OCI-LY1 (cell line): Measurements from ENCODE around the gene PRKCE.

ENCODE experiments used
- EZH2 ChIP-seq: fragments of 200-600 bp; sonication (generic), shearing (Covaris generic); IDR thresholded peaks from 2 replicates; pipeline ENCODE4 v1.8.0; 2017; ENCODE audit warnings: borderline replicate concordance, mixed run types, mild to moderate bottlenecking, antibody characterized with exemption, low read length, moderate library complexity, mixed read lengths
- TF ChIP-seq, protein P1 (sequence below): fragments of 200-600 bp; sonication (generic), shearing (Covaris generic); IDR thresholded peaks from 2 replicates; pipeline ENCODE4 v1.5.1; 2017; ENCODE audit warnings: mild to moderate bottlenecking, antibody characterized with exemption, low read length, moderate library complexity, mixed read lengths

DNA sequence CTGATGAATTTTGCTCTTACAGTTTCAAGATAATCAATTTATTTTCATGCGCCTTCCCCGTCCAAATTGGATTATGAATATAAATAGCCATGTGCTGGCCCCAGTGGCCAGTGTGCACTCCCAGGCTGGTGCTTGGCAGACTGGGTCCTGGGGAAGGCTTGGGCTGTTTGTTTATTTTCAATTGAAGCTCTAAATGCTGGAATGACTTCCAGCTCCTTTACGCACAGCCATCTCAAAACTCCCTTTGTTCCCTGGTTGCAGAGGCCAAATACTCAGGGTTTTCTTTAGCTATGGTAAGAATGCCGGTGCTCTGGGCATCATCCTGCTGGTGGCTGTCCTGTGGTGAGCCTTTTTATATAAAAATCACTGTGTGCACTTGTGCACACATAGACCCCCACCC lies 131.5 kb downstream of the PRKCE start:
- TF ChIP-seq, protein P1, sequence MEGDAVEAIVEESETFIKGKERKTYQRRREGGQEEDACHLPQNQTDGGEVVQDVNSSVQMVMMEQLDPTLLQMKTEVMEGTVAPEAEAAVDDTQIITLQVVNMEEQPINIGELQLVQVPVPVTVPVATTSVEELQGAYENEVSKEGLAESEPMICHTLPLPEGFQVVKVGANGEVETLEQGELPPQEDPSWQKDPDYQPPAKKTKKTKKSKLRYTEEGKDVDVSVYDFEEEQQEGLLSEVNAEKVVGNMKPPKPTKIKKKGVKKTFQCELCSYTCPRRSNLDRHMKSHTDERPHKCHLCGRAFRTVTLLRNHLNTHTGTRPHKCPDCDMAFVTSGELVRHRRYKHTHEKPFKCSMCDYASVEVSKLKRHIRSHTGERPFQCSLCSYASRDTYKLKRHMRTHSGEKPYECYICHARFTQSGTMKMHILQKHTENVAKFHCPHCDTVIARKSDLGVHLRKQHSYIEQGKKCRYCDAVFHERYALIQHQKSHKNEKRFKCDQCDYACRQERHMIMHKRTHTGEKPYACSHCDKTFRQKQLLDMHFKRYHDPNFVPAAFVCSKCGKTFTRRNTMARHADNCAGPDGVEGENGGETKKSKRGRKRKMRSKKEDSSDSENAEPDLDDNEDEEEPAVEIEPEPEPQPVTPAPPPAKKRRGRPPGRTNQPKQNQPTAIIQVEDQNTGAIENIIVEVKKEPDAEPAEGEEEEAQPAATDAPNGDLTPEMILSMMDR = no peak
- TF ChIP-seq EZH2 = no peak
